ENCODE results near the gene EML6. TPM values are rescaled to one million over a fixed set of nuclear protein-coding genes. Genes with fewer than 3 reads are reported as not detected.

The EML6 gene
- total and polyA plus RNA-seq, 5 donors from 2014 or later: 0.06 to 0.59 (median 0.33) TPM; not detected in 1

DNA sequence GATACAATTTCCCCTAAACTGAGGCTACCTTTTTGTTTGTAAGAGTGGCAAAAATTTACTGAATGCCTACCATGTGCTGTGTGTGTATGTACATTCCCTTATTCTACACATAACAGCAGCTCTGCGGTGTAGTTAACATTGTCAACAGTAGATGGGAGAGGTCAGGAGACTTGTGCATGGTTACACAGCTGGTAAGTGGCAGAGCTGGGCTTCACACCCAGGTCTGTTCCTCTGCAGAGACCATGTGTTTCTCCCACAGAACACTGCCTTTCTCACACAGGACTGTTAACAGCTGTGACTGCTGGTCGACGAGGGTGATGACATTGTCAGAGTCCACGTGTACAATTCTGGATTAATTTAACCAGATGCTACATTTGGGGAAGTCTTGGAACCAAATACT, 49.1 kb downstream of the EML6 start:
- Mint-ChIP-seq H3K36me3 (peaks cover 5% of the 10 kb centered on the region), H3K4me3 (no peak overlapping the region), H3K27me3 (peaks cover 4% of the 10 kb centered on the region), H3K9me3 (peaks cover 0 to 18% (median 10%) of the 10 kb centered on the region in 7 donors), H3K4me1 (peaks cover 0 to 4% (median 0%) of the 10 kb centered on the region in 4 donors), H3K27ac (no peak overlapping the region)
- DNase-seq (no peak), ATAC-seq (ENCODE audit: low read depth in 2 of 2) (no peak)
- H3K4me3 ChIP-seq (ENCODE audit: low read depth, low read length): no peak overlapping the region
- H3K4me1 ChIP-seq (ENCODE audit: control insufficient read depth, insufficient read depth, low read length, poor library complexity, severe bottlenecking): no peaks in the 10 kb centered on the region
- H3K27me3 ChIP-seq (ENCODE audit: control insufficient read depth, insufficient read depth, low read length): peaks cover 3% of the 10 kb centered on the region
- H3K36me3 ChIP-seq (ENCODE audit: control insufficient read depth, insufficient read depth, low read length): no peaks in the 10 kb centered on the region
- H3K27ac ChIP-seq (ENCODE audit: insufficient read depth, low read length, poor library complexity, severe bottlenecking): no peak overlapping the region
- H3K9me3 ChIP-seq (ENCODE audit: control insufficient read depth in 2 of 2, low read length in 2 of 2): peaks cover 6 to 15% of the 10 kb centered on the region in 2 experiments

DNA sequence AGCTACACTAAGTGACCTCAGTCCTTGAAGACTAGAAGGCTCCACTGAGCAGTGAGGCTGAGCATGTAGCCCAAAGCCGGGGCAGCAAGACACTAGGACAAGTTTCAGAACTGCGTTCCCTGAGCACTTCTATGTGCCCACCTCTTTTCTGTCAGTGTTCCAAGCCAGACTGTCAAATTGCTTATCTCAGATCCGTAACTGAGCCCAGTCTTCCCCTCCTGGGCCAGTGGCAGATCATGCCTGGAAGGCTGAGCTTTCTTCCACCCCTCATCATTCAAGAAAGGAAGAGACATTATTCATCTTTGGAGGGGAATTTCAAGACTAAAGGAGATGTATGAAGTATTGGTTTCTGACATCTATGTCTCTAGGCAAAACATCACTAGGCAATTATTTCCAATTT, 49.8 kb downstream of the EML6 start:
- H3K36me3 ChIP-seq (ENCODE audit: control insufficient read depth, insufficient read depth, low read length): no peaks in the 10 kb centered on the region
- ATAC-seq (ENCODE audit: low read depth in 2 of 2): no peak
- peaks cover 8% of the 10 kb centered on the region for H3K27me3 Mint-ChIP-seq
- H3K9me3 Mint-ChIP-seq: peaks cover 0 to 18% (median 12%) of the 10 kb centered on the region in 7 donors
- H3K36me3 Mint-ChIP-seq: peaks cover 5% of the 10 kb centered on the region
- H3K27ac ChIP-seq (ENCODE audit: insufficient read depth, low read length, poor library complexity, severe bottlenecking): no peak overlapping the region
- H3K9me3 ChIP-seq (ENCODE audit: control insufficient read depth in 2 of 2, low read length in 2 of 2): peaks cover 6 to 15% of the 10 kb centered on the region in 2 experiments
- no peaks in the 10 kb centered on the region for H3K4me1 Mint-ChIP-seq
- peaks cover 3% of the 10 kb centered on the region for H3K27me3 ChIP-seq (ENCODE audit: control insufficient read depth, insufficient read depth, low read length)
- H3K4me3 Mint-ChIP-seq: no peak overlapping the region
- no peak for DNase-seq
- H3K4me1 ChIP-seq (ENCODE audit: control insufficient read depth, insufficient read depth, low read length, poor library complexity, severe bottlenecking): no peaks in the 10 kb centered on the region
- no peak overlapping the region for H3K27ac Mint-ChIP-seq
- H3K4me3 ChIP-seq (ENCODE audit: low read depth, low read length): no peak overlapping the region

DNA sequence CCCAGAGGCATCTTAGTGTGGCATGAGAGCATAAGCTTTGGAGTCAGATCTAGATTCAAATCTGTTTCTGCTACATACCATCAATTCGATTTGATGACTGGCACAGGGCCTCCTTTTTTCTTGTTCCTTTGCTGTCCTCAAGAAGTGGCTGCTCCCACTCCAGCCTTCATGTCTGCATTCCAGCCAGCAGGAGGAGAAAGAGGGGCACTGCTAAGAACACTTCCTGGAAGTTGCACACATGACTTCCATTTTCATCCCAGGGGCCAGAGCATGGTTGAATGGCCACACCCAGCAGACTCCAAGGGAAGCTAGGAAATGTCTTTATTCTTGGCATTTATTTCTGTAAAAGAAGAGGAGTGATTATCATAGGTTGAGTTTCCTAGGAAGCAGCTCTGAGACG, 50.4 kb downstream of the EML6 start:
- no peak overlapping the region for H3K27ac Mint-ChIP-seq

DNA sequence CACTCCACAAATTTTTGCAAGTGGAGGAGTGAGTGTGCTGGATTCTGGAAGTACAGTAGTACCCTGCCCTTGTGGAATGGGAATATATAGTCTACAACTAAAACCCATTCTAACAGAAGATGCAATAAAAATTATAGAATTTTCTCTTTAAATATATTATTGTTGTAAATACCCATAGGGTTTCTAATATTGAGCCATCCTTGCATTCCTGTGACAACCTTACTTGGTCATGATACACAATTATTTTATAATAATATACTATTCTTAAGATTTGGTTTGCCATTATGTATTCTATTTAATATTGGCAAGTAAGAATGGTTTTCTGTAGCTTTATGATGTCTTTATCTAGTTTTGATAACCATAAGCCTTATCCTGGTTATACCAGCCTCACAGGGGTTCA, 52.2 kb downstream of the EML6 start:
- DNase-seq: no peak
- H3K27ac Mint-ChIP-seq: no peak overlapping the region
- H3K27me3 Mint-ChIP-seq: peaks cover 8% of the 10 kb centered on the region
- Histone ChIP-seq H3K27ac (ENCODE audit: insufficient read depth, low read length, poor library complexity, severe bottlenecking) (no peak overlapping the region), H3K4me3 (ENCODE audit: low read depth, low read length) (no peak overlapping the region), H3K36me3 (ENCODE audit: control insufficient read depth, insufficient read depth, low read length) (no peaks in the 10 kb centered on the region), H3K9me3 (ENCODE audit: control insufficient read depth in 2 of 2, low read length in 2 of 2) (peaks cover 6 to 15% of the 10 kb centered on the region in 2 experiments), H3K27me3 (ENCODE audit: control insufficient read depth, insufficient read depth, low read length) (peaks cover 4% of the 10 kb centered on the region), H3K4me1 (ENCODE audit: control insufficient read depth, insufficient read depth, low read length, poor library complexity, severe bottlenecking) (no peaks in the 10 kb centered on the region)
- peaks cover 5% of the 10 kb centered on the region for H3K36me3 Mint-ChIP-seq
- H3K9me3 Mint-ChIP-seq: peaks cover 0 to 18% (median 12%) of the 10 kb centered on the region in 7 donors
- H3K4me1 Mint-ChIP-seq: no peaks in the 10 kb centered on the region
- no peak for ATAC-seq (ENCODE audit: low read depth in 2 of 2)
- H3K4me3 Mint-ChIP-seq: no peak overlapping the region

More for the DNA sequence above, 50.4 kb downstream of the EML6 start:
- no peaks in the 10 kb centered on the region for H3K4me1 ChIP-seq (ENCODE audit: control insufficient read depth, insufficient read depth, low read length, poor library complexity, severe bottlenecking)
- ATAC-seq (ENCODE audit: low read depth in 2 of 2): no peak
- no peak overlapping the region for H3K27ac ChIP-seq (ENCODE audit: insufficient read depth, low read length, poor library complexity, severe bottlenecking)
- H3K9me3 ChIP-seq (ENCODE audit: control insufficient read depth in 2 of 2, low read length in 2 of 2): peaks cover 6 to 15% of the 10 kb centered on the region in 2 experiments
- H3K4me3 ChIP-seq (ENCODE audit: low read depth, low read length): no peak overlapping the region
- Mint-ChIP-seq H3K4me1 (no peaks in the 10 kb centered on the region), H3K27me3 (peaks cover 8% of the 10 kb centered on the region), H3K9me3 (peaks cover 0 to 18% (median 12%) of the 10 kb centered on the region in 7 donors), H3K36me3 (peaks cover 5% of the 10 kb centered on the region), H3K4me3 (no peak overlapping the region)
- no peak for DNase-seq
- H3K27me3 ChIP-seq (ENCODE audit: control insufficient read depth, insufficient read depth, low read length): peaks cover 3% of the 10 kb centered on the region
- H3K36me3 ChIP-seq (ENCODE audit: control insufficient read depth, insufficient read depth, low read length): no peaks in the 10 kb centered on the region

DNA sequence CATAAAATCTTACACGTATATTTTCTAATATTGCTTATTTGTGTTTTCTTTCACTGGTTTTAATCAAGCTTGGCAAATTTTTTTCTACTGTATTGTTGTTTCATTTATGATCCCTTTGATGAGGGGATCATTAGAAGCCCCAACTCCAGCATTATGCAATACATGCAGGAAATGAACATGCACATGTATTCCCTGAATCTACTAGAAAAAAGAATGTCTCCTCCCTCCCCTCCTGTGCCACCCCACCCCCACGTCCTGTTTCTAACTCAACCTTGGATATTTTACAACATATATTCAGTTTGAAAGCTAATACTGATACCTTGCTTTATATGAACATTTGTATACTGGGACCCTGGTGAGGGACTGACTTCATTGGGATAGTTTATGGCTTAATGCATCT, 53.0 kb downstream of the EML6 start:
- H3K27me3 Mint-ChIP-seq: peaks cover 14% of the 10 kb centered on the region
- no peaks in the 10 kb centered on the region for H3K36me3 ChIP-seq (ENCODE audit: control insufficient read depth, insufficient read depth, low read length)
- peaks cover 0 to 18% (median 12%) of the 10 kb centered on the region in 7 donors for H3K9me3 Mint-ChIP-seq
- ATAC-seq (ENCODE audit: low read depth in 2 of 2) (no peak), DNase-seq (no peak)
- H3K4me3 ChIP-seq (ENCODE audit: low read depth, low read length): no peak overlapping the region
- H3K36me3 Mint-ChIP-seq: peaks cover 5% of the 10 kb centered on the region
- H3K27ac Mint-ChIP-seq: no peak overlapping the region
- peaks cover 6 to 15% of the 10 kb centered on the region in 2 experiments for H3K9me3 ChIP-seq (ENCODE audit: control insufficient read depth in 2 of 2, low read length in 2 of 2)
- no peaks in the 10 kb centered on the region for H3K4me1 Mint-ChIP-seq
- H3K27ac ChIP-seq (ENCODE audit: insufficient read depth, low read length, poor library complexity, severe bottlenecking): no peak overlapping the region
- H3K4me1 ChIP-seq (ENCODE audit: control insufficient read depth, insufficient read depth, low read length, poor library complexity, severe bottlenecking): no peaks in the 10 kb centered on the region
- H3K27me3 ChIP-seq (ENCODE audit: control insufficient read depth, insufficient read depth, low read length): peaks cover 5% of the 10 kb centered on the region
- H3K4me3 Mint-ChIP-seq: no peak overlapping the region

DNA sequence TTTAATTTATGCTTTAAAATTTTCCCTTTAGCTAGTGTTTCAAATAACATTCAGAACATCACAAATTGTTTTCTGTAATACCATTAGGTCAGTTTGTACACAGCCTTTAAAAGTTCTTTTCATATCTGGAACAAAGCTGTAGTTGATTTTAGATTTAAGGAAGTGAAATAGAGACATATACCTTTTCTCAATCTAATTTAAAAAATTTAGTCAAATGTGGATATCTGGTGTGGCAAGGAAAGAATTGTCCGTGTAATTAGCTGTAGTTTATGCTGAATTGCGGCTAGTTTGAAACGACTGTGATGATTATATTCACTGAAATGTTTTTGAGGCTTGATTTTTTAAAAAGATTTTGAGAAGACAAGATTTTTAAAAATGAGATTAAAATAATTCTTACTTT, 59.9 kb downstream of the EML6 start:
- no peak overlapping the region for H3K4me3 Mint-ChIP-seq
- Histone ChIP-seq H3K27me3 (ENCODE audit: control insufficient read depth, insufficient read depth, low read length) (peaks cover 4% of the 10 kb centered on the region), H3K4me3 (ENCODE audit: low read depth, low read length) (no peak overlapping the region), H3K9me3 (ENCODE audit: control insufficient read depth in 2 of 2, low read length in 2 of 2) (no peaks in the 10 kb centered on the region), H3K27ac (ENCODE audit: insufficient read depth, low read length, poor library complexity, severe bottlenecking) (no peak overlapping the region), H3K36me3 (ENCODE audit: control insufficient read depth, insufficient read depth, low read length) (no peaks in the 10 kb centered on the region), H3K4me1 (ENCODE audit: control insufficient read depth, insufficient read depth, low read length, poor library complexity, severe bottlenecking) (no peaks in the 10 kb centered on the region)
- H3K36me3 Mint-ChIP-seq: no peaks in the 10 kb centered on the region
- H3K27ac Mint-ChIP-seq: no peak overlapping the region
- DNase-seq (no peak), ATAC-seq (ENCODE audit: low read depth in 2 of 2) (no peak)
- peaks cover 10% of the 10 kb centered on the region for H3K27me3 Mint-ChIP-seq
- no peaks in the 10 kb centered on the region for H3K9me3 Mint-ChIP-seq
- no peaks in the 10 kb centered on the region for H3K4me1 Mint-ChIP-seq

DNA sequence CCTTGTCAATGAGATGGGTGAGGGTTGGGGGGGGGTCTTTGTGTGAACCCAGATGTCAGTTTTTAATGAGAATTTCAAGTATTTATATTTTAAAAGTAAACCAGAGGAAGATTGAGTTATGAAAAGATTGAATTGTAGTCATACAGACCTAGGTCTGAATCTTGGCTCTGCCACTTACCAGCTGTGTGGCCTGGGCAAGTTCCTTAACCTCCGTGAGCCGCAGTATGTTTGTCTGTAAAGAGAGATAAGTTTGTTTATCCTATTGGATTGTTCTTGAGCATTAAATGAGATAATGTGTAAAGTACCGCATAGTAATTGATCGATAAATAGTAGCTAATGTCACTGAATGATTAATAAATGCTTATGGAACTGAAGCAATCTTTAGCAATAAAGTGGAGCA, 63.8 kb downstream of the EML6 start:
- DNase-seq (no peak), ATAC-seq (ENCODE audit: low read depth in 2 of 2) (no peak)
- H3K4me3 Mint-ChIP-seq: no peak overlapping the region
- H3K4me3 ChIP-seq (ENCODE audit: low read depth, low read length): no peak overlapping the region
- no peaks in the 10 kb centered on the region for H3K9me3 ChIP-seq (ENCODE audit: control insufficient read depth in 2 of 2, low read length in 2 of 2)
- H3K27me3 Mint-ChIP-seq: no peaks in the 10 kb centered on the region
- H3K4me1 Mint-ChIP-seq: no peaks in the 10 kb centered on the region
- H3K27ac Mint-ChIP-seq: no peak overlapping the region
- no peaks in the 10 kb centered on the region for H3K36me3 Mint-ChIP-seq
- no peak overlapping the region for H3K27ac ChIP-seq (ENCODE audit: insufficient read depth, low read length, poor library complexity, severe bottlenecking)
- no peaks in the 10 kb centered on the region for H3K4me1 ChIP-seq (ENCODE audit: control insufficient read depth, insufficient read depth, low read length, poor library complexity, severe bottlenecking)
- H3K9me3 Mint-ChIP-seq: no peaks in the 10 kb centered on the region
- no peaks in the 10 kb centered on the region for H3K36me3 ChIP-seq (ENCODE audit: control insufficient read depth, insufficient read depth, low read length)
- H3K27me3 ChIP-seq (ENCODE audit: control insufficient read depth, insufficient read depth, low read length): no peaks in the 10 kb centered on the region

DNA sequence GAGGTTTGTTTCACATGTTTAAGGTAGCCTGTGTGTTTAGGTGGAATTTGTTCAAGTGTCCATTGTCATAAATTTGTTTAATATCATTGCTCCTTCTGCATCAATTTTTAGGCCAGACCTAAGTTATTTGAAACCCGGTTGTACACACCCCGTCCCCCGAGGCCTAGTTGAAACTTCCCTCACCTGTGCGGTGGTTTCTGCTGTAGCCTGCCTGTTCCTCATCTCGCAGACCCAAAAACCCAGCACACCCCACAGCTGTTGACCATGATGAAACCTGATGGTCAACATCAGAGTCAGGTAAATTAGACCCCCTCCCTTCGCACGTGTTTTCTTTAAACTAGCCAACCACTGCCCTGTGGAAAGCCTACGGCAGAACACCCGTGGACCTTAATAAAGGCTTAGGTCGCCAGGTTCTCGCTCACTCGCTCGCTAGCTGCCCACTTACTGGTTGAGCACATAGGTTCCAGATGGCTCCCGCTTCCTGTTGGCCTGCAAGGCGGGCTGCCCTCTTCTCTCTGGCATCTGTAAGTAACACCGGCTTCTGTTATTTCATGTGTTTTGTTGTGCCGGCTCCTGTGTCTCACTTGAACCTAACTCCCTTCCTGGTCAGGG, 64.4 kb downstream of the EML6 start:
- ATAC-seq (ENCODE audit: low read depth in 2 of 2): no peak
- H3K4me3 ChIP-seq (ENCODE audit: low read depth, low read length): no peak overlapping the region
- no peaks in the 10 kb centered on the region for H3K27me3 Mint-ChIP-seq

More for the DNA sequence above, 64.4 kb downstream of the EML6 start:
- no peak overlapping the region for H3K27ac Mint-ChIP-seq
- H3K4me3 Mint-ChIP-seq: no peak overlapping the region
- DNase-seq: no peak
- no peak overlapping the region for H3K27ac ChIP-seq (ENCODE audit: insufficient read depth, low read length, poor library complexity, severe bottlenecking)
- no peaks in the 10 kb centered on the region for H3K9me3 ChIP-seq (ENCODE audit: control insufficient read depth in 2 of 2, low read length in 2 of 2)
- H3K27me3 ChIP-seq (ENCODE audit: control insufficient read depth, insufficient read depth, low read length): no peaks in the 10 kb centered on the region
- H3K36me3 Mint-ChIP-seq: no peaks in the 10 kb centered on the region
- no peaks in the 10 kb centered on the region for H3K9me3 Mint-ChIP-seq
- no peaks in the 10 kb centered on the region for H3K36me3 ChIP-seq (ENCODE audit: control insufficient read depth, insufficient read depth, low read length)
- no peaks in the 10 kb centered on the region for H3K4me1 ChIP-seq (ENCODE audit: control insufficient read depth, insufficient read depth, low read length, poor library complexity, severe bottlenecking)
- H3K4me1 Mint-ChIP-seq: no peaks in the 10 kb centered on the region
